ENCODE results near the gene ACSF2.
A peak's percentile ranks its signal among the peaks of the same experiment; 100 is the strongest.

ACSF2 gene

GRCh38 chr17:50501054-50501453, 75.0 kb downstream of the ACSF2 start:
- no peak for DNase-seq (ENCODE audit: low spot score)

- DNase-seq (ENCODE audit: low spot score): no peak
These were observed 76.4 kb downstream of the ACSF2 start for GRCh38 chr17:50502301-50502990.

GRCh38 chr17:50505591-50506130, 79.6 kb downstream of the ACSF2 start:
- DNase-seq (ENCODE audit: low spot score): no peak

- no peak for DNase-seq (ENCODE audit: low spot score)
These were observed 80.3 kb downstream of the ACSF2 start for GRCh38 chr17:50506298-50506697.

- DNase-seq (ENCODE audit: low spot score): peak; percentile 73
These were observed 82.0 kb downstream of the ACSF2 start, which contains the start of gene MYCBPAP for GRCh38 chr17:50507871-50508572. MYCBPAP (plus strand) TSS chr17:50508439; CDS start chr17:50508675, 236 bp downstream.

GRCh38 chr17:50508573-50509460, 82.8 kb downstream of the ACSF2 start:
- no peak for DNase-seq (ENCODE audit: low spot score)

GRCh38 chr17:50511058-50511457, 85.0 kb downstream of the ACSF2 start:
- no peak for DNase-seq (ENCODE audit: low spot score)

GRCh38 chr17:50513495-50513894, 87.5 kb downstream of the ACSF2 start:
- DNase-seq (ENCODE audit: low spot score): no peak

GRCh38 chr17:50514388-50514787, 88.4 kb downstream of the ACSF2 start:
- no peak for DNase-seq (ENCODE audit: low spot score)

- no peak for DNase-seq (ENCODE audit: low spot score)
These were observed 89.1 kb downstream of the ACSF2 start for GRCh38 chr17:50514936-50515702.

GRCh38 chr17:50517011-50517410, 91.0 kb downstream of the ACSF2 start:
- no peak for DNase-seq (ENCODE audit: low spot score)

GRCh38 chr17:50517504-50518383, 91.7 kb downstream of the ACSF2 start:
- no peak for DNase-seq (ENCODE audit: low spot score)

- DNase-seq (ENCODE audit: low spot score): no peak
These were observed 92.5 kb downstream of the ACSF2 start for GRCh38 chr17:50518384-50519023.

- DNase-seq (ENCODE audit: low spot score): no peak
These were observed 93.3 kb downstream of the ACSF2 start for GRCh38 chr17:50519141-50519834.

- DNase-seq (ENCODE audit: low spot score): no peak
These were observed 94.5 kb downstream of the ACSF2 start for GRCh38 chr17:50520483-50520882.

- no peak for DNase-seq (ENCODE audit: low spot score)
These were observed 95.5 kb downstream of the ACSF2 start for GRCh38 chr17:50521514-50521913.

- DNase-seq (ENCODE audit: low spot score): no peak
These were observed 96.7 kb downstream of the ACSF2 start for GRCh38 chr17:50522766-50523165.

- DNase-seq (ENCODE audit: low spot score): no peak
These were observed 97.2 kb downstream of the ACSF2 start for GRCh38 chr17:50523208-50523607.

Measured in Ammon's horn (tissue), 1 donor.